Activated CD4-positive, alpha-beta T cell treated with anti-CD3 and anti-CD28 coated beads for 36 hours (primary cell): ENCODE results near the gene FERMT1. TPM values are rescaled to one million over a fixed set of nuclear protein-coding genes. Genes with fewer than 3 reads are reported as not detected.
"Not testable (repeated sequence)": the region's sequence is repeated elsewhere in the genome, so short reads cannot be mapped to it uniquely, and the experiment has no call there.

Source experiments
- ATAC-seq: fragments of 200-7000 bp; cut with Tn5 transposase; one replicate; pipeline ENCODE4 v1.10.0; 2021; ENCODE audit warnings: mild to moderate bottlenecking, moderate library complexity
- CTCF ChIA-PET: fragments of 350-600 bp; sonication (Branson Sonifier 250); formaldehyde crosslinking; loops from one replicate; lab custom pipeline; 2021; ENCODE audit warnings: antibody characterized with exemption; lab: Charles Lee
- POLR2A ChIA-PET: fragments of 350-600 bp; sonication (Branson Sonifier 250); formaldehyde crosslinking; loops from one replicate; lab custom pipeline; 2021; ENCODE audit warnings: antibody characterized with exemption, inconsistent platforms; lab: Charles Lee
- DNase-seq: peaks from one replicate; pipeline ENCODE4 v3.0.0-alpha.2; 2020
- H3K27ac Mint-ChIP-seq: one replicate; pipeline ENCODE4 v1.8.0; 2021; ENCODE audit warnings: mixed read lengths
- H3K27me3 Mint-ChIP-seq: one replicate; pipeline ENCODE4 v1.8.0; 2021; ENCODE audit warnings: mixed read lengths
- H3K36me3 Mint-ChIP-seq: one replicate; pipeline ENCODE4 v1.8.0; 2021; ENCODE audit warnings: low read depth, mixed read lengths
- H3K4me1 Mint-ChIP-seq: one replicate; pipeline ENCODE4 v1.8.0; 2021; ENCODE audit warnings: mixed read lengths
- H3K4me3 Mint-ChIP-seq: one replicate; pipeline ENCODE4 v1.8.0; 2021; ENCODE audit warnings: mild to moderate bottlenecking, moderate library complexity, mixed read lengths
- H3K9me3 Mint-ChIP-seq: one replicate; pipeline ENCODE4 v1.8.0; 2021; ENCODE audit warnings: low read depth, mixed read lengths
- intact Hi-C, 2 experiments: fragments of 100-400 bp; cut with DNase I in 1 of 2; cut with micrococcal nuclease in 1 of 2; formaldehyde crosslinking; loops; one replicate each; pipeline versions ENCODE4 v1.14.2 to v1.15.1; 2022 to 2024; cut with DNase I, micrococcal nuclease
- total RNA-seq, 2 experiments: library from RNA; stranded (reverse); gene quantifications; one replicate each; pipeline ENCODE4 v1.2.3, GENCODE V29; 2021

Gene FERMT1
- total RNA-seq, 2 experiments from 2014 or later: 0.27 to 0.30 TPM

DNA sequence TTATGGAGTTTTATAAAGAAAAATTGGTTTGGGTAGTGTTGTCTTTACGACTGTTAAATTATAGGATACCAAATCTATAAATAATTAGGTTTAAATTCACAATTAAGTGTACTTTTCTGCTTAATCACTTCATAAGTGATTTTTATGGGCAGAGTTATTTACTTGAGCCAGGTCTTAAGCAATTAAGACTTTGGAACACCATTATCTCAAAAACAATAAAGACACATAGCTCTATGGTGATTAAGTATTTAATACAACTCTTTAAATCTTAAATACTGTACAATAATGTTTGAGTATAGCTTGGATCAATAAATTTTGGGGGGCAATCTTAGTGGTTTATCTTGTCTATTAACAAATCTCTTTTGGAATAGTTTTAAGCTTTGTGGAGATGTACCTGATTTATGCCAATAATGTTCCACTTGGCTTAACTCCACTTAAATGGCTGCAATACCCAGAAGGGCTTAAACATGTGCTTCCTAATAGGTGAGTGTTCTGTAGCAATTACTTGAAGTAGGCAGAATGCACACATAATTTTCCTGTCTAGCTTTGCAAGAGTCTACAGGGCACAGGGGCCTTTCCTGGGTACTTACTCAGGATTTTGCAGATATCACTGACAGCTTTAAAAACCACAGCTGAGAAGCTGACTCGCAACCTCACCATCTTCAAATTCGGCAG lies 7.5 kb downstream of the FERMT1 start:
- intact Hi-C loops: no loop called here

DNA sequence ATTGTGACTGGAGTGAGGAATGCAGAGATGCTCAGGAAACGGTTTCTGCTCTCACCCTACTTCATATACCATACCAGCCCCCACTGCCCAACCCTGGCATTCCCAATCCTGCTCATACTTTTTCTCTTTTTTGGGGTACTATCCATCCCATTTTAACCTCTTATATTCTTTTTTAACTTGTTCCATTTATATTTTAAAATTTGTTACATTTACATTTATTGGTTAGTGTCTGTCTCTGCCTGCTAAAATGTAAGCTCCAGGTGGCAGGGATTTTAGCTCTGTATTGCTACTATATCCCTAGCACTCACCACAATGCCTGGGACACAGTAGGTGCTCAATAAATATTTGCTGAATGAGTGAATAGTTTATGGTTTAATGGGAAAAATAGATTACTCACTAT lies 8.1 kb downstream of the FERMT1 start:
- no peaks in the 10 kb centered on the region for H3K4me1 Mint-ChIP-seq
- ChIA-PET POLR2A (no interaction called here), CTCF (interaction anchor here (0.6 kb wide), 1 partner anchor 1948 kb away, joined by 3 read pairs; no protein-coding TSS in a partner anchor)
- ATAC-seq (no peak), DNase-seq (no peak)
- H3K27ac Mint-ChIP-seq: no peak overlapping the region
- peaks cover 9% of the 10 kb centered on the region for H3K9me3 Mint-ChIP-seq
- no peaks in the 10 kb centered on the region for H3K36me3 Mint-ChIP-seq
- peaks cover 10% of the 10 kb centered on the region for H3K27me3 Mint-ChIP-seq
- intact Hi-C loops: no loop called here
- H3K4me3 Mint-ChIP-seq: no peak overlapping the region

More for the DNA sequence above, 7.5 kb downstream of the FERMT1 start:
- H3K27me3 Mint-ChIP-seq: peaks cover 8% of the 10 kb centered on the region
- ATAC-seq (no peak), DNase-seq (no peak)
- POLR2A ChIA-PET: no interaction called here
- CTCF ChIA-PET: interaction anchor here (0.6 to 0.9 kb wide), 2 partner anchors 9 to 1947 kb away, joined by 3 read pairs; no protein-coding TSS in a partner anchor
- H3K4me3 Mint-ChIP-seq: no peak overlapping the region
- no peaks in the 10 kb centered on the region for H3K36me3 Mint-ChIP-seq
- no peaks in the 10 kb centered on the region for H3K4me1 Mint-ChIP-seq
- no peak overlapping the region for H3K27ac Mint-ChIP-seq
- H3K9me3 Mint-ChIP-seq: peaks cover 9% of the 10 kb centered on the region

DNA sequence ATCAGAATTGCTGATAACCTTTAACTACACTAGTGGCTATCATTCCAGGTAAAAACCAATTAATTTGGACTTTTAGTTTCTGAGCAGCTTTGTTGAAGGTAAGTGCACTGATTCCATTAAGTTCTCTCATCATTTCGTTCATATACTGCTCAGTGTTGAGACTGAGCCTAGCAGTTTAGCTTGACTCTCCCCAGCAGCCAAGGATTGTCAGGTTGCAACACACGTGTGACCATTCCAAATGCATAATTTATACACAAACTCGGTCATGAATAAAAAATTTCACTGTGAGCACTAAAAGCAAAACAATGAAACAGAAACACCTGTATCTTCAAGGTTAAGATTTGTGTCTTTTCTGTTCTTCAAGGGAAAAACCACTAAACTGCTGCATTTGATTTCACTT lies 8.9 kb downstream of the FERMT1 start:
- intact Hi-C loops: no loop called here
- no peak for ATAC-seq
- Mint-ChIP-seq H3K27me3 (peaks cover 6% of the 10 kb centered on the region), H3K36me3 (no peaks in the 10 kb centered on the region), H3K4me1 (no peaks in the 10 kb centered on the region), H3K27ac (no peak overlapping the region), H3K4me3 (no peak overlapping the region), H3K9me3 (peaks cover 9% of the 10 kb centered on the region)
- POLR2A ChIA-PET: no interaction called here
- CTCF ChIA-PET: no interaction called here
- no peak for DNase-seq

DNA sequence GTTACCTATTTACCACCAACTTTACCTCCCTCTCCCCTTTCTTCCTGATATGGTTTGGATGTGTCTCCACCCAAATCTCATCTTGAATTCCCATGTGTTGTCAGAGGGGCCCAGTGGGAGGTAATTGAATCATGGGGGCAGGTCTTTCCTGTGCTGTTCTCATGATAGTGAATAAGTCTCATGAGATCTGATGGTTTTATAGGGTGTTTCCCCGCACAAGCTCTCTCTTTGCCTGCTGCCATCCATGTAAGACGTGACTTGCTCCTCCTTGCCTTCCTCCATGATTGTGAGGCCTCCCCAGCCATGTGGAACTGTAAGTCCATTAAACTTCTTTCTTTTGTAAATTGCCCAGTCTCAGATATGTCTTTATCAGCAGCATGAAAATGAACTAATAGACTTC lies 9.9 kb downstream of the FERMT1 start:
- POLR2A ChIA-PET, DNase-seq, H3K4me1 Mint-ChIP-seq, H3K36me3 Mint-ChIP-seq, H3K4me3 Mint-ChIP-seq, CTCF ChIA-PET, H3K27me3 Mint-ChIP-seq, H3K9me3 Mint-ChIP-seq, H3K27ac Mint-ChIP-seq, ATAC-seq, intact Hi-C loops: not testable (repeated sequence)

DNA sequence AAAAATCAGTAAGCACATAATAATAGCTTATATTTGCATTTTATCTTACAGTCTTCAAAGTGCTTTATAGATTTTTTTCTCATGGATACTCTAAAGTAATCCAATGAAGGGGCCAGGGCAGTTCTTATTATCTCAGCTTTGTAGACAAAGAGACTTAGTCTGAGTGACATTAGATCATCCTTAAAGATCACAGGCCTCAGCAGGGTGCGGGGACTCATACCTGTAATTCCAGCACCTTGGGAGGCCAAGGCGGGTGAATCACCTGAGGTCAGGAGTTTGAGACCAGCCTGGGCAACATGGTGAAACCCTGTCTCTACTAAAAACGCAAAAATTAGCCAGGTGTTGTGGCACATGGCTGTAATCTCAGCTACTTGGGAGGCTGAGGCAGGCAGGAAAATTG lies 14.5 kb downstream of the FERMT1 start:
- no peaks in the 10 kb centered on the region for H3K4me1 Mint-ChIP-seq
- ChIA-PET POLR2A (no interaction called here), CTCF (interaction anchor here (0.6 kb wide), 1 partner anchor 766 kb away, joined by 4 read pairs; no protein-coding TSS in a partner anchor)
- no peak overlapping the region for H3K4me3 Mint-ChIP-seq
- H3K27ac Mint-ChIP-seq: no peak overlapping the region
- intact Hi-C loops: no loop called here
- peaks cover 5% of the 10 kb centered on the region for H3K27me3 Mint-ChIP-seq
- ATAC-seq (no peak), DNase-seq (no peak)
- H3K36me3 Mint-ChIP-seq: no peaks in the 10 kb centered on the region
- H3K9me3 Mint-ChIP-seq: peaks cover 4% of the 10 kb centered on the region

DNA sequence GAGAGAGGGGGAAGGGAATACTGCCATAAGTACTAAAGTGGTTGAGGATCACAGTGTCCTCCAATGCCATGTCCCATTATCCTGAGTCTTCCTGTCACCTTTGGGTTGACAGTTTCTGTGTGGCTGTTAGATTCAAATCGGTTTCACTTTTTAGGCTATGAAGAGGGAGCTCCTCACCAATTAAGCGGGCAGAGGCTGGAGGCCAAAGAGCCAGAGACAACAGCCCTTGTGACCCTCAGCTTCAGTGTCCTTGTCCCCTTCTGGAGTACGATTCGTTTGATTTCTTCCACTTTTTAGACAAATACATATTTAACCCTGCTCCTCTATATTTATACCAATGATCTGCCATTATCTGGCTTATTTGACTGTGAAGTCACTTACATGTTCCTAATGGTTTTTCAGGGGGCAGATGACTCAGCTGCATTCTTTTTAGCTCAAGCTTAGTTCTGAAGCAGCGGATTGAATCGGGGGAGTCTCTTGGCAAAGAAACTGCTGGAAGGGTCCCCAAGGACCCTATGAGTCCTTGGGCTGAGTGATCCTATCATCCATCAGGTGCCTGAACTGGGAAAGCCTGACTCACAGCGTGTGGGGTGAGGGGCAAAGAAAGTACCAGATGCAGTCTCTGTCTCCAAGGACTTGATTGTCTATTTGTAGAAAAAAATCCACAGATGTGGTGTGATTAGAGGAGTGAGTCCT lies 18.2 kb downstream of the FERMT1 start:
- POLR2A ChIA-PET: no interaction called here

DNA sequence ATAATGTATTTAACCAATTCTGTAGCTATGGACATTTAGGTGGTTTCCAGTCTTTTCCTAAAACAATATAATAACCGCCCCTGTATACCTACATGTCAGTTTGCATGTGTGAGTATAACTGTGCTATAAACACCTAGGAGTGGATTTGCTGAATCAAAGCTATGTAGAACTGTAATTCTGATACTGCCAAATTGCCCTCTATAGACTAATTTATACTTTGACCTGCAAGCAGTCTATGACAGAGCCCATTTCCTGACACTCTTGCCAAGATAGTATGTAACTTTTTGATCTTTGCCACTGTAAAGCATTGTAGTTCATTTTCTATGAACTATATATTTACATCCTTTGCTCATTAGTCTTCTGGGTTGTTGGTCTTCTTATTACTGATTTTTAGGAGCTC lies 19.5 kb downstream of the FERMT1 start:
- no peak for ATAC-seq
- no peak overlapping the region for H3K27ac Mint-ChIP-seq
- ChIA-PET POLR2A (interaction anchor here (0.5 kb wide), 1 partner anchor 167 kb away, joined by 5 read pairs; no protein-coding TSS in a partner anchor), CTCF (no interaction called here)
- H3K4me1 Mint-ChIP-seq: no peaks in the 10 kb centered on the region
- no peaks in the 10 kb centered on the region for H3K9me3 Mint-ChIP-seq
- peaks cover 4% of the 10 kb centered on the region for H3K27me3 Mint-ChIP-seq
- no peaks in the 10 kb centered on the region for H3K36me3 Mint-ChIP-seq
- no peak overlapping the region for H3K4me3 Mint-ChIP-seq
- no peak for DNase-seq
- intact Hi-C loops: no loop called here

More for the DNA sequence above, 18.2 kb downstream of the FERMT1 start:
- DNase-seq: no peak
- Mint-ChIP-seq H3K27me3 (peaks cover 4% of the 10 kb centered on the region), H3K36me3 (no peaks in the 10 kb centered on the region), H3K4me1 (no peaks in the 10 kb centered on the region), H3K4me3 (no peak overlapping the region), H3K27ac (no peak overlapping the region), H3K9me3 (no peaks in the 10 kb centered on the region)
- CTCF ChIA-PET: no interaction called here
- intact Hi-C loops: no loop called here
- no peak for ATAC-seq

DNA sequence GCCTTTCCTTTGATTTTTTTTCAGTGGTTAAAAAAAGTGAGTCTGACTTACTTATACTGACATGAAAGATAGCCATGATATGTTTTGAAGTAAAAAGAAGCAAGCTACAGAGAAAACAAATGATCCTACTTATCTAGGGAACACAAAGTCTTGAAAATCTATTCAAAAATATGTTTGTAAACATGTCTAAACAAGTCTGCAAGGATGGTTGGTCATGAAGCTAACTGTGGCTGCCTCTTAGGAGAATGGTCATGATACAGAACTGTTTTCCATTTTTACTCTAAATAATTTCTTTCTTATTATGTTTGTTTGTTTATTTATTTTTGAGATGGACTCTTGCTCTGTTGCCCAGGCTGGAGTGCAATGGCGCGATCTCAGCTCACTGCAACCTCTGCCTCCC lies 21.5 kb downstream of the FERMT1 start:
- CTCF ChIA-PET: interaction anchor here (1.0 kb wide), 1 partner anchor 26 kb away, joined by 3 read pairs; no protein-coding TSS in a partner anchor
- no peaks in the 10 kb centered on the region for H3K4me1 Mint-ChIP-seq
- DNase-seq (no peak), ATAC-seq (no peak)
- H3K9me3 Mint-ChIP-seq: no peaks in the 10 kb centered on the region
- POLR2A ChIA-PET: no interaction called here
- intact Hi-C loops: no loop called here
- H3K27ac Mint-ChIP-seq: no peak overlapping the region
- no peak overlapping the region for H3K4me3 Mint-ChIP-seq
- H3K36me3 Mint-ChIP-seq: no peaks in the 10 kb centered on the region
- H3K27me3 Mint-ChIP-seq: peaks cover 4% of the 10 kb centered on the region

DNA sequence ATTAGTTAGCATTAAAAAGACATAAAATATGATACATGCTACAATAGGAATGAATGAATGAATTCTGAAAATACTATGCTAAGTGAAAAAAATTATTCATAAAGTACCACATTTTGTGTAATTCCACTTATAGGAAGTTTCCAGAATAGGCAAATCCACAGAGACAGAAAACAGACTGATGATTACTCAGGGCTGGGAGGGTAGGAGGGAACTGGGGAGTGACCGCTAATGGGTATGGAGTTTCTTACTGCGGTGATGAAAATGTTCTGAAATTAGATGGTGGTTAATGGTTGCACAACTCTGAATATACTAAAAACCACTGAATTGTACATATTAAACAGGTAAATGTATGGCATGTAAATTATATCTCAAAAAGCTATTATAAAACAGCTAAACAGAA lies 22.6 kb downstream of the FERMT1 start:
- H3K4me1 Mint-ChIP-seq: no peaks in the 10 kb centered on the region
- H3K9me3 Mint-ChIP-seq: no peaks in the 10 kb centered on the region
- H3K36me3 Mint-ChIP-seq: no peaks in the 10 kb centered on the region
- H3K4me3 Mint-ChIP-seq: no peak overlapping the region
- peaks cover 4% of the 10 kb centered on the region for H3K27me3 Mint-ChIP-seq
- no peak for ATAC-seq
- intact Hi-C loops: no loop called here
- ChIA-PET POLR2A (interaction anchor here (0.6 kb wide), 1 partner anchor 27 kb away, joined by 6 read pairs; no protein-coding TSS in a partner anchor), CTCF (no interaction called here)
- no peak overlapping the region for H3K27ac Mint-ChIP-seq
- no peak for DNase-seq

DNA sequence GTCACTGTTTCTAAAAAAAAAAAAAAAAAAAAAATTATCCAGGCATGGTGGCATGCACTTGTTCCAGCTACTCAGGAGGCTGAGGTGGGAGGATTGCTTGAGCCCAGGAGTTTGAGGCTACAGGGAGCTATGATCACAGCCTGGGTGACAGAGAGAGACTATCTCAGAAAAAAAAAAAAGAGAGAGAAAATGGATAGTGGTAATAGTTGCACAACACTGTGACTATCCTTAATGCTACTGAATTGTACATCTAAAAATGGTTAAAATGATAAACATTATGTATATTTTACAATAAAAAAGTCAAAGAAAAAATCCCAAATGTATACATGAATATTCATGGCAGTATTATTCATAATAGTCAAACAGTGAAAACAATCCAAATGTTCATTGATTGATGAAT lies 23.0 kb downstream of the FERMT1 start:
- no peak for ATAC-seq
- POLR2A ChIA-PET: interaction anchor here (0.6 kb wide), 1 partner anchor 28 kb away, joined by 6 read pairs; no protein-coding TSS in a partner anchor
- no peaks in the 10 kb centered on the region for H3K36me3 Mint-ChIP-seq
- CTCF ChIA-PET: no interaction called here
- H3K4me1 Mint-ChIP-seq: no peaks in the 10 kb centered on the region
- no peaks in the 10 kb centered on the region for H3K9me3 Mint-ChIP-seq
- H3K27me3 Mint-ChIP-seq: peaks cover 4% of the 10 kb centered on the region
- intact Hi-C loops: no loop called here
- DNase-seq: no peak
- no peak overlapping the region for H3K27ac Mint-ChIP-seq
- no peak overlapping the region for H3K4me3 Mint-ChIP-seq

DNA sequence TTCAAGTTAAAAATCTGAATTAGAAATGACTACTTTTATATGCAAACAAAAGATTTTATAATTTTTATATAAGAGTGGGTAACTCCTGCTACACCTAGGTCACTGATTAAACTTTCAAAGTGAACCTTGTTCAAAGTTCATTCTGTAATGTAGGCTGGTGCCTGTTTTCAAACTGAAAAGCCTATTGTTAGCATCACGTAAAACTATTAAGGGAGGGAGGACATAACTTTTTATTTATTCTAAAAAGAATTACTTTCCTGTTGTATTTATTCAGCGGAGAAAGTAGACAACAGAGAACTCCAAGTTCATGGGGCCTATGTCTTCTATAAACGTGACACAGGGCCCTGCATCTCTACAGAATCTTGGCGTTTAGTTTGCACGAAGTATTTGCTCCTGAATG lies 27.4 kb downstream of the FERMT1 start:
- ATAC-seq (no peak), DNase-seq (no peak)
- CTCF ChIA-PET: no interaction called here
- POLR2A ChIA-PET: no interaction called here
- H3K4me3 Mint-ChIP-seq: no peak overlapping the region
- no peaks in the 10 kb centered on the region for H3K4me1 Mint-ChIP-seq
- H3K9me3 Mint-ChIP-seq: no peaks in the 10 kb centered on the region
- no peaks in the 10 kb centered on the region for H3K36me3 Mint-ChIP-seq
- intact Hi-C loops: no loop called here
- H3K27me3 Mint-ChIP-seq: peaks cover 5% of the 10 kb centered on the region
- H3K27ac Mint-ChIP-seq: no peak overlapping the region

DNA sequence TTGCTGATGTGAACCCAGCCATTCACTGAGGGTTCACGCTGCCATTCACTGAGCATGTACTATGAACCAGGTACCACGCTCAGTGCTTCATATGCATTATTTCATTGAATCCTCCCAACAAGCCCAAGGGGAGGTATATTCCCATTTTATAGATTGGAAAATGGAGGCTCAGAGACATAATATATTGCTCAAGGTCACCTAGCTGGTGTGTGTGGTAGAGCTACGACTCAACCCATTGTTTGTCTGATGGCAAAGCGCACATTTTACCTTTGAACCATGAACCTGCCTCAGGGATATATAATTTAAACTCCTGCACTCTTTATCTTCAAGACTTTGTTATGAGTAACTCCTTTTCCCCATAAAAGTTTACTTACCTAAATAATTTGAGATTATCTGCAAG lies 28.3 kb downstream of the FERMT1 start:
- Mint-ChIP-seq H3K27me3 (peaks cover 6% of the 10 kb centered on the region), H3K36me3 (no peaks in the 10 kb centered on the region), H3K4me1 (no peaks in the 10 kb centered on the region), H3K27ac (no peak overlapping the region), H3K9me3 (no peaks in the 10 kb centered on the region), H3K4me3 (no peak overlapping the region)
- ATAC-seq (no peak), DNase-seq (no peak)
- intact Hi-C loops: no loop called here
- CTCF ChIA-PET: no interaction called here
- POLR2A ChIA-PET: no interaction called here
